Stomach (tissue), 9 donors: ENCODE data around the gene TBCCD1. TPM values are rescaled to one million over a fixed set of nuclear protein-coding genes. Genes with fewer than 3 reads are reported as not detected.
A peak's percentile ranks its signal among the peaks of the same experiment; 100 is the strongest.

Experiments used
- DNase-seq, 2 donors: peaks; one replicate each; pipeline versions ENCODE4 v3.0.0 to v3.0.0-alpha.2; 2013 to 2019
- H3K27ac ChIP-seq, 5 donors: fragments of 200-600 bp in 4 of 5; sonication (generic) in 4 of 5; one replicate each; pipeline ENCODE4 v1.5.1; 2013 to 2019; ENCODE audit warnings: mild to moderate bottlenecking in 1 of 5, moderate library complexity in 1 of 5
- H3K27me3 ChIP-seq, 3 donors: fragments of 200-600 bp; sonication (generic); one replicate each; pipeline ENCODE4 v1.5.1; 2017 to 2019; ENCODE audit warnings: mixed run types in 1 of 3
- H3K36me3 ChIP-seq, 4 donors: fragments of 200-600 bp; sonication (generic); 1 replicate in 3 of 4; 2 replicates in 1 of 4; pipeline ENCODE4 v1.5.1; 2016 to 2019
- H3K4me1 ChIP-seq, 4 donors: fragments of 200-600 bp; sonication (generic); one replicate each; pipeline ENCODE4 v1.5.1; 2016 to 2019
- H3K4me3 ChIP-seq, 4 donors: fragments of 200-600 bp; sonication (generic) in 3 of 4; one replicate each; pipeline ENCODE4 v1.5.1; 2016 to 2019; ENCODE audit warnings: mild to moderate bottlenecking in 1 of 4
- H3K9me3 ChIP-seq, 4 donors: fragments of 200-600 bp; sonication (generic); one replicate each; pipeline ENCODE4 v1.5.1; 2016 to 2019
- EP300 ChIP-seq: sonication (generic); formaldehyde crosslinking; IDR thresholded peaks from one replicate; pipeline ENCODE4 v1.6.1; 2017; ENCODE audit warnings: antibody characterized with exemption
- POLR2A ChIP-seq, 4 donors: fragments of 450-650 bp; IDR thresholded peaks; one replicate each; pipeline ENCODE4 v1.6.1; 2016; ENCODE audit warnings: antibody characterized with exemption in 4 of 4, control low read depth in 2 of 4, mild to moderate bottlenecking in 1 of 4, moderate library complexity in 1 of 4
- POLR2AphosphoS5 ChIP-seq, 3 donors: sonication (generic); formaldehyde crosslinking; IDR thresholded peaks; one replicate each; pipeline ENCODE4 v1.6.1; 2016; ENCODE audit warnings: antibody characterized with exemption in 3 of 3
- WGBS, 5 donors: extraction: QIAGEN DNeasy Blood & Tissue Kit in 3 of 5; methylation state at CpG; one replicate each; pipeline versions ENCODE4 v1.1.5 to v1.1.7; 2013 to 2018; 5-methylcytosine and 5-hydroxymethylcytosine counted together
- intact Hi-C: fragments of 100-400 bp; cut with DNase I; formaldehyde crosslinking; loops from one replicate; pipeline ENCODE4 v1.15.1; 2023; ENCODE audit warnings: low total_unique reads
- polyA plus RNA-seq, 3 donors: library from polyadenylated mRNA; stranded (reverse); fragments of 200-250 nt; gene quantifications; one replicate each; pipeline ENCODE4 v1.2.3, GENCODE V29; 2013
- total RNA-seq, 5 donors: library from RNA; depleted of rRNA; stranded (reverse); fragments of >200 nt; gene quantifications; one replicate each; pipeline versions ENCODE4 v1.1.0 to v1.2.3, GENCODE V29; 2014 to 2016
- TF ChIP-seq, protein P1 (sequence below), 7 experiments: fragments of 450-650 bp in 4 of 7; fragments of 200-600 bp in 3 of 7; sonication (generic) in 3 of 7; IDR thresholded peaks; one replicate each; pipeline ENCODE4 v1.5.1; 2016 to 2019; ENCODE audit warnings: antibody characterized with exemption in 7 of 7, control low read depth in 2 of 7, mild to moderate bottlenecking in 1 of 7
- donor health status: healthy with polysubstance abuse.
- donor health status: Bipolar disorder and iron deficiency.
- donor health status: healthy.

The TBCCD1 gene
- total and polyA plus RNA-seq, 8 donors, result 3.5 to 16.5 (median 7.6) TPM

DNA sequence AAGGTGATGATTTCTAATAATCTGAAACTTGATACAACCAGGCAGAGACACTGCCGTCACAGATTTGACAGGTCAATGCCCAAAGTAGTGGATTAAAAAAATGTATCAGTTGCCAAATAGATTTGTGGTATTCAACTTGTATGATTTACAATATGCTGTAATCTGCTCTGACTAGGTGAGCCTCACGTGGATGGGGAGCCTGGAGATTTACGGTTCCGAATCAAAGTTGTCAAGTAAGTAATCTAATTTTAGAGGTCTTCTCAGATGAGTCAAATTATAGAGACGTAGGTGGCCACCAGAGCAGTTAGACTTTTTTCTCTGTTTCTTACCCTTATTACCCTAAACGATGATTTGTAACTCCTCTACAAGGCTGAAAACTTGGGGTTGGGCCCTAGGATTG, 15.4 kb upstream of the TBCCD1 start:
- intact Hi-C loops, result no loop called here
- no peak overlapping the region for H3K4me3 ChIP-seq
- no peak overlapping the region for H3K27ac ChIP-seq
- no peaks in the 10 kb centered on the region for H3K4me1 ChIP-seq
- no peak for TF ChIP-seq EP300
- no peak for TF ChIP-seq POLR2A (IDR thresholded peaks at IDR 0.05)
- no peak for TF ChIP-seq POLR2AphosphoS5 (IDR thresholded peaks at IDR 0.05)
- TF ChIP-seq, protein P1, sequence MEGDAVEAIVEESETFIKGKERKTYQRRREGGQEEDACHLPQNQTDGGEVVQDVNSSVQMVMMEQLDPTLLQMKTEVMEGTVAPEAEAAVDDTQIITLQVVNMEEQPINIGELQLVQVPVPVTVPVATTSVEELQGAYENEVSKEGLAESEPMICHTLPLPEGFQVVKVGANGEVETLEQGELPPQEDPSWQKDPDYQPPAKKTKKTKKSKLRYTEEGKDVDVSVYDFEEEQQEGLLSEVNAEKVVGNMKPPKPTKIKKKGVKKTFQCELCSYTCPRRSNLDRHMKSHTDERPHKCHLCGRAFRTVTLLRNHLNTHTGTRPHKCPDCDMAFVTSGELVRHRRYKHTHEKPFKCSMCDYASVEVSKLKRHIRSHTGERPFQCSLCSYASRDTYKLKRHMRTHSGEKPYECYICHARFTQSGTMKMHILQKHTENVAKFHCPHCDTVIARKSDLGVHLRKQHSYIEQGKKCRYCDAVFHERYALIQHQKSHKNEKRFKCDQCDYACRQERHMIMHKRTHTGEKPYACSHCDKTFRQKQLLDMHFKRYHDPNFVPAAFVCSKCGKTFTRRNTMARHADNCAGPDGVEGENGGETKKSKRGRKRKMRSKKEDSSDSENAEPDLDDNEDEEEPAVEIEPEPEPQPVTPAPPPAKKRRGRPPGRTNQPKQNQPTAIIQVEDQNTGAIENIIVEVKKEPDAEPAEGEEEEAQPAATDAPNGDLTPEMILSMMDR (IDR thresholded peaks at IDR 0.05), result no peak
- H3K9me3 ChIP-seq, result no peaks in the 10 kb centered on the region
- DNase-seq, result no peak
- H3K36me3 ChIP-seq, result peaks cover 52 to 96% (median 88%) of the 10 kb centered on the region in 4 donors
- no peaks in the 10 kb centered on the region for H3K27me3 ChIP-seq
- WGBS, 5 donors, result 93 to 97% (median 95%) methylated on average over 6 of the region's 6 CpGs

DNA sequence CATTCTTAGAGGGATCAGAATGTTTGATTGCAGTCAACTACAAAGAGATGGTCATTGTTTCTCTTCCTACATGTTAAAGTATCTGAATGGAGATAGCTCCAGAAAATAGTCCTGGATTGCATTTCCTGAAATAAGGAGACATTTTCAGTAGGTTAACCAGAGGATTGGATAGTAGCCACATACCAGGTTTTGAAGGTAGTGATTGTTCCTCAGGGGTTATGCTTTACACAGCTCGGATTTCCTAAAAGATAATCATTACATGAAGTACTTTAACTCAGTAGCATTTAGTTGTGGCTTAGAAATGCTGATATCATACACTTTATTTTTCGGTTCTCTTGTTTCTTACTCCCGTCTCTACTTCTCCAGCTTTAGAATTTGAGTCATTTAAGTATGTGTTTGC, 13.6 kb upstream of the TBCCD1 start:
- no peak for DNase-seq
- WGBS, 5 donors, result 81 to 92% (median 89%) methylated on average over 3 of the region's 3 CpGs
- Histone ChIP-seq H3K27ac (no peak overlapping the region), H3K4me1 (no peaks in the 10 kb centered on the region), H3K4me3 (no peak overlapping the region), H3K9me3 (no peaks in the 10 kb centered on the region), H3K36me3 (peaks cover 59 to 100% (median 100%) of the 10 kb centered on the region in 4 donors), H3K27me3 (no peaks in the 10 kb centered on the region)
- intact Hi-C loops, result no loop called here
- TF ChIP-seq, protein P1 (IDR thresholded peaks at IDR 0.05), result no peak
- TF ChIP-seq POLR2A (IDR thresholded peaks at IDR 0.05) (no peak), POLR2AphosphoS5 (IDR thresholded peaks at IDR 0.05) (no peak), EP300 (no peak)

DNA sequence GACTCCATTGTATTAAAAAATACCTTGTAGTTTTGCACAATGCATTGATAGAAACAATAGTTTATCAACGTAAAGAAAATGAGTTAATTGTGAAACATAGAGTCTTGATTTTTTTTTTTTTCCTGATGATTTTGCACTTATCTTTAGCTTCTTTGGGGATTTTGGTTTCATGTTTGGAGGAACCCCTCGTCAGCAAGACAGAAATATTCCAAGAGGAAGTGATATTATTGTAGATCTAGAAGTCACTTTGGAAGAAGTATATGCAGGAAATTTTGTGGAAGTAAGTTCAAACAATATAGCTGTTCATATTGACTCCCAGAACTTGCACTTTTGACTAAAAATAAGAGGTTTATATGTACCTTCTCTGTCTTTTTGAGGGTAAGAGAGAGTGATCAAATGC, 10.4 kb upstream of the TBCCD1 start:
- no peak overlapping the region for H3K4me3 ChIP-seq
- intact Hi-C loops, result loop anchor here (10.0 kb wide), 1 partner anchor 207 kb away; the partner anchor contains the start of gene EIF4A2
- no peaks in the 10 kb centered on the region for H3K27me3 ChIP-seq
- no peaks in the 10 kb centered on the region for H3K9me3 ChIP-seq
- no peak for TF ChIP-seq EP300
- no peak for TF ChIP-seq POLR2AphosphoS5 (IDR thresholded peaks at IDR 0.05)
- TF ChIP-seq POLR2A (IDR thresholded peaks at IDR 0.05), result no peak
- TF ChIP-seq, protein P1 (IDR thresholded peaks at IDR 0.05), result no peak
- H3K4me1 ChIP-seq, result peaks cover 0 to 24% (median 10%) of the 10 kb centered on the region in 4 donors
- WGBS, 5 donors, result 76 to 82% (median 79%) methylated on average over 2 of the region's 2 CpGs
- no peak for DNase-seq
- no peak overlapping the region for H3K27ac ChIP-seq
- H3K36me3 ChIP-seq, result peaks cover 55 to 100% (median 100%) of the 10 kb centered on the region in 4 donors

DNA sequence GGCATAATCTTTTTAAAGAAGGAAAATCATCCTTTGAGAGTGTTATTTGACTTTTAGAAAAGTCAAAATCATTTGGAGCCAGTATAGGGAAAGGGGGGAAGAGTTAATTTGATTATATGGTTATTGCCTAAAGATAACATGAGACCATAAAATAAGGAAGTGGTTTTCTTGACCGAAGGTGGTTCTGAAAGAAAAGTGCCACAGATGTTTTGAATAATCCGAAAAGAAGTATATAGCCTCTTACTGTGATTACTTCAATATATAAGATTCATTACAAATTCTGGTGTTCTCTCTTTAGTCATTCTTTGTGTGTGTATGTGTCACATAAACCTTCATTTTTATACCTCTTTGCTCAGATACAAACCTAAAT, 4.5 kb upstream of the TBCCD1 start:
- intact Hi-C loops, result loop anchor here (10.0 kb wide), 1 partner anchor 213 kb away; the partner anchor contains the start of gene EIF4A2
- no peaks in the 10 kb centered on the region for H3K27me3 ChIP-seq
- 38 to 56% (median 44%) methylated on average over 2 of the region's 2 CpGs for WGBS, 5 donors

More for the DNA sequence above, 4.5 kb upstream of the TBCCD1 start:
- no peak for DNase-seq
- Histone ChIP-seq H3K4me1 (peaks cover 21 to 66% (median 45%) of the 10 kb centered on the region in 4 donors), H3K4me3 (peak overlapping the region; percentile 82 to 92 (median 83)), H3K9me3 (no peaks in the 10 kb centered on the region), H3K36me3 (peaks cover 29 to 47% (median 45%) of the 10 kb centered on the region in 4 donors), H3K27ac (peak overlapping the region in 3 of 5 donors; percentile 96 to 98 (median 96))
- TF ChIP-seq POLR2AphosphoS5 (IDR thresholded peaks at IDR 0.05) (no peak), EP300 (no peak), POLR2A (IDR thresholded peaks at IDR 0.05) (no peak)
- TF ChIP-seq, protein P1 (IDR thresholded peaks at IDR 0.05), result no peak
